A549 treated with DMSO at 1 μM for 4 hours (cell line): ENCODE measurements around the gene CLEC4M. TPM values are rescaled to one million over a fixed set of nuclear protein-coding genes. Genes with fewer than 3 reads are reported as not detected.

Experiments used
- total RNA-seq: library from RNA; stranded (reverse); fragments of 200-300 nt; extraction: Qiagen RNA extraction; gene quantifications from 5 replicates; pipeline ENCODE4 v1.2.3, GENCODE V29; 2022; ENCODE audit warnings: low read depth

The CLEC4M gene, protein sequence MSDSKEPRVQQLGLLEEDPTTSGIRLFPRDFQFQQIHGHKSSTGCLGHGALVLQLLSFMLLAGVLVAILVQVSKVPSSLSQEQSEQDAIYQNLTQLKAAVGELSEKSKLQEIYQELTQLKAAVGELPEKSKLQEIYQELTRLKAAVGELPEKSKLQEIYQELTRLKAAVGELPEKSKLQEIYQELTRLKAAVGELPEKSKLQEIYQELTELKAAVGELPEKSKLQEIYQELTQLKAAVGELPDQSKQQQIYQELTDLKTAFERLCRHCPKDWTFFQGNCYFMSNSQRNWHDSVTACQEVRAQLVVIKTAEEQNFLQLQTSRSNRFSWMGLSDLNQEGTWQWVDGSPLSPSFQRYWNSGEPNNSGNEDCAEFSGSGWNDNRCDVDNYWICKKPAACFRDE
- 0.06 TPM in 1 of 5 replicates, not detected in the others for total RNA-seq

DNA sequence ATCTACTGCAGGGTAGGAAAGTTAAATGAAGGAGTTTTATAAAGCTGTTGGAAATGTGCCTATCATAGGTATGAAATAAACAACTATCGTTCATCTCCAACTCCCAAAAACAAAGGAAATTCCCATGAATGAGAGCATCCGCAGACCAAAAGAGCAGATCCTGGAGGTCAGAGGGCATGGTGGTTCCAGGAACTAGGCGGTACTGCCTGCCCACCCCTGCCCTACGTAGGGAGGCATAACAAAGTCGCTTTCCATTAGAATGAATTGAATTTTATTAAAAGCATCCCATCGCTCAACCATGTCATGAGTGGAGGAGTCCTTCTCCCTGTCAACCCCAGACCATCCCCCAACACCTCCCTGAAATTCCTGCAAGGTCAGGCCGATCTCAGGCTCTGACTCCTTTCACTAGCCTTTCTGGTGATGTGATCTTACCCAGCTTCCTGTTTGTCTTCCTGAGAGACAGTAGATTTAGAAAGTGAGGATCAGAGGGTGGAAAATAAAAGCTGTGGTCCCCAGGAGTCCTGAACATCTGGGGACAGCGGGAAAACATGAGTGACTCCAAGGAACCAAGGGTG lies at the start of gene CLEC4M:
CLEC4M (plus strand) TSS at position 525 of the 575 bp plus-strand sequence; CDS start at position 549, 24 bp downstream.

DNA sequence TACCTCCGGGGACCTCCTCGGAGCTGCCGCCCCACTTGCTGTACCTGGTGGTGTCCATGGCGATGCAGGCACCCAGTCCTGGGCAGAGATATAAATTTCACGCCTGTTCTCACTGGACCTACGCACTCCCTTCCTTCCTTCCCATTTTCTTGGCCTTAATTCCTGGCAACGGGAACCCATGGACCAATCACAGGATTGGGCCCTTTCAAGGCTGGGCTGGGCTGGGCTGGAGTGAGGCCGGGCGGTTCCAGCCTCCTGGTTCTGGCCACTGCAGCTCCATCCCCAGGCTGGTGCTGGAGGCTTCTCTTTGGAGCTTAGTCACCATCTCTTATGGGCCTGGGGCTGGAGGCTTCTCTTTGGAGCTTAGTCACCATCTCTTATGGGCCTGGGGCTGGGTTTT lies 31.0 kb upstream of the CLEC4M start, which contains the start of gene CLEC4G:
CLEC4G (minus strand) TSS at position 66 of the 400 bp plus-strand sequence; CDS start at position 58, 8 bp downstream.

DNA sequence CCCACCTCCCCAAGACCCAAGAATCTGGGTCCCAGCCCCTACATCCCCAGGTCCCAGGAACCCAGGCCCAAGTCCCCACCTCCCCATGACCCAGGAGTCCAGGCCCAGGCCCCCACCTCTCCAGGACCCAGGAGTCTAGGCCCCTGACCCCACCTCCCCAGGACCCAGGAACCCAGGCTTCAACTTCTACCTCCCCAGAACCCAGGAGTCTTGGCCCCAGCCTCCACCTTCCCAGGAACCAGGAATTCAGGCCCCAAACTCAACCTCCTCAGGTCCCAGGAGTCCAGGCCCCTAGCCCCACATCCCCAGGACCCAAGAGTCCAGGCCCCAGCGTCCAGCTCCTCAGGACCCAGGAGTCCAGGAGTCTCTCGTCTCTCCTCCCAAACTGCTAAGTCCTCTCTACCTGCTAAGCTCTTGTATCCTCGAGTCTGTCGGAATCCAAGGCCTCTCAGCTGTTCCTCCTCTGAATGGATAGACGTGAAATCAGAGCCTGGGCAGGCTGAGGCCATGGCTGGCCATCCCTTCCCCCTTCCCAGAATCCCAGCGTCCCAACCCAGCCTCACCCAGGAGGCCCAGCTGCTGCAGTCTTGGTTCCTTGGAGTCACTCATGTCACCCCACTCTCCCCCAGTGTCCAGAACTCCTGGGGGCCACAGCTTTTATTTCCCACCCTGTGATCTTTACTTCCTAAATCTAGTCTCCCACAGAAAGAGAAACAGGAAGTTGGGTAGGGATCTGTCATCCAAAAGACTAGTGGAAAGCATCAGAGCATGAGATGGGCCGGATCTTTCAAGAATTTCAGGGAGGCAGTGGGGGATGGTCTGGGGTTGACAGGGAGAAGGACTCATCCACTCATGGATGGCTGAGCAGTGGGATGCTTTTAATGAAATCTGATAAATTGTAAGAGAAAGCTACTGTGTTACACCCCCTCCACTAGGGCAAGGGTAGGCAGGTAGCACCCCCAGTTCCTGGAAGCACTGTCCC lies 15.8 kb upstream of the CLEC4M start, which contains the start of gene CD209:
CD209 (minus strand) TSS at position 632 of the 982 bp plus-strand sequence; CDS start at position 609, 23 bp downstream.

Other genes with a start within 250 kb of the CLEC4M start
- gene ZNF358, start 247.1 kb upstream of the CLEC4M start, total RNA-seq, result 14.7 to 21.4 TPM (median 16.0 TPM) in 5 replicates
- 9.9 to 15.7 TPM (median 11.8 TPM) in 5 replicates for gene MCOLN1, start 240.6 kb upstream of the CLEC4M start, total RNA-seq
- 32.5 to 42.9 TPM (median 34.6 TPM) in 5 replicates for gene PNPLA6, start 227.5 kb upstream of the CLEC4M start, total RNA-seq
- gene CAMSAP3, start 167.4 kb upstream of the CLEC4M start, total RNA-seq, result 2.5 to 4.6 TPM (median 4.1 TPM) in 5 replicates
- gene XAB2, start 133.7 kb upstream of the CLEC4M start, total RNA-seq, result 22.3 to 28.5 TPM (median 25.5 TPM) in 5 replicates
- 44.0 to 65.6 TPM (median 46.6 TPM) in 5 replicates for gene PET100, start 133.4 kb upstream of the CLEC4M start, total RNA-seq
- gene PCP2, start 129.5 kb upstream of the CLEC4M start, total RNA-seq, result not detected in 5 replicates
- 36.6 to 42.0 TPM (median 39.7 TPM) in 5 replicates for gene STXBP2, start 126.1 kb upstream of the CLEC4M start, total RNA-seq
- not detected in 5 replicates for gene RETN, start 94.2 kb upstream of the CLEC4M start, total RNA-seq
- not detected in 5 replicates for gene MCEMP1, start 86.2 kb upstream of the CLEC4M start, total RNA-seq
- 43.8 to 95.6 TPM (median 89.8 TPM) in 5 replicates for gene TRAPPC5, start 82.4 kb upstream of the CLEC4M start, total RNA-seq
- not detected in 5 replicates for gene FCER2, start 61.1 kb upstream of the CLEC4M start, total RNA-seq
- gene CLEC4G, start 31.1 kb upstream of the CLEC4M start, total RNA-seq, result not detected in 5 replicates
- gene CD209, start 15.7 kb upstream of the CLEC4M start, total RNA-seq, result not detected in 5 replicates
- 1.3 to 1.7 TPM (median 1.5 TPM) in 5 replicates for gene EVI5L, start 67.0 kb downstream of the CLEC4M start, total RNA-seq
- gene PRR36, start 111.1 kb downstream of the CLEC4M start, total RNA-seq, result 0.20 to 0.48 TPM (median 0.34 TPM) in 5 replicates
- gene LRRC8E, start 125.3 kb downstream of the CLEC4M start, total RNA-seq, result 6.1 to 8.9 TPM (median 7.1 TPM) in 5 replicates
- 11.8 to 18.7 TPM (median 16.9 TPM) in 5 replicates for gene MAP2K7, start 140.6 kb downstream of the CLEC4M start, total RNA-seq
- gene TGFBR3L, start 151.6 kb downstream of the CLEC4M start, total RNA-seq, result 0.52 to 1.8 TPM (median 1.7 TPM) in 5 replicates
- gene SNAPC2, start 157.1 kb downstream of the CLEC4M start, total RNA-seq, result 19.9 to 29.9 TPM (median 28.1 TPM) in 5 replicates
- 10.0 to 22.5 TPM (median 17.0 TPM) in 5 replicates for gene CTXN1, start 162.9 kb downstream of the CLEC4M start, total RNA-seq
- 23.8 to 33.8 TPM (median 29.2 TPM) in 5 replicates for gene TIMM44, start 180.4 kb downstream of the CLEC4M start, total RNA-seq
- 69.1 to 74.2 TPM (median 72.4 TPM) in 5 replicates for gene ELAVL1, start 242.4 kb downstream of the CLEC4M start, total RNA-seq